GM10248 (cell line): ENCODE data around the gene ZNF605.
"Not testable (repeated sequence)": the region's sequence is repeated elsewhere in the genome, so short reads cannot be mapped to it uniquely, and the experiment has no call there.

Source experiments
- CTCF ChIA-PET: fragments of 300-600 bp; sonication (Branson Sonifier 250); formaldehyde crosslinking; extraction: SDS; loops from one replicate; lab custom pipeline; 2021; ENCODE audit warnings: antibody characterized with exemption; lab: Yijun Ruan, JAX
- POLR2A ChIA-PET: fragments of 350-650 bp; sonication (Branson Sonifier 250); formaldehyde crosslinking; extraction: SDS; loops from one replicate; lab custom pipeline; 2020; ENCODE audit warnings: antibody characterized with exemption; lab: Yijun Ruan, JAX
- DNase-seq: peaks from one replicate; pipeline ENCODE4 v3.0.0; 2012; ENCODE audit errors: extremely low spot score
- CTCF ChIP-seq: IDR thresholded peaks from 2 replicates; pipeline ENCODE4 v1.5.1; 2012; ENCODE audit warnings: mild to moderate bottlenecking, low read depth; ENCODE audit errors: extremely low read depth, missing control alignments, control extremely low read depth

Gene ZNF605

GRCh38 chr12:132948146-132949066 lies 7.7 kb downstream of the ZNF605 start:
- no peak for TF ChIP-seq CTCF
- CTCF ChIA-PET: no interaction called here

GRCh38 chr12:132946246-132946820 lies 9.8 kb downstream of the ZNF605 start:
- no peak for TF ChIP-seq CTCF
- DNase-seq: no peak
- POLR2A ChIA-PET: no interaction called here

More at GRCh38 chr12:132948146-132949066, 7.7 kb downstream of the ZNF605 start:
- no peak for DNase-seq
- POLR2A ChIA-PET: no interaction called here

GRCh38 chr12:132945806-132946205 lies 10.3 kb downstream of the ZNF605 start:
- ChIA-PET CTCF (interaction anchor here (1.8 kb wide), 1 partner anchor 11 kb away, joined by 7 read pairs; the partner anchor contains the start of gene ZNF605), POLR2A (no interaction called here)
- TF ChIP-seq CTCF: no peak
- DNase-seq: no peak

More at GRCh38 chr12:132946246-132946820, 9.8 kb downstream of the ZNF605 start:
- CTCF ChIA-PET: interaction anchor here (1.8 kb wide), 1 partner anchor 10 kb away, joined by 7 read pairs; the partner anchor contains the start of gene ZNF605

- no peak for TF ChIP-seq CTCF
- ChIA-PET POLR2A (no interaction called here), CTCF (no interaction called here)
- no peak for DNase-seq
Measured at GRCh38 chr12:132942611-132943010, 13.5 kb downstream of the ZNF605 start.

- TF ChIP-seq CTCF: no peak
- CTCF ChIA-PET: no interaction called here
- DNase-seq: no peak
- POLR2A ChIA-PET: no interaction called here
Measured at GRCh38 chr12:132941336-132941954, 14.7 kb downstream of the ZNF605 start.

- CTCF ChIA-PET: no interaction called here
- POLR2A ChIA-PET: no interaction called here
- no peak for TF ChIP-seq CTCF
- DNase-seq: no peak
Measured at GRCh38 chr12:132940071-132940719, 15.9 kb downstream of the ZNF605 start.

- DNase-seq, POLR2A ChIA-PET, CTCF ChIA-PET: not testable (repeated sequence)
Measured at GRCh38 chr12:132938807-132939206, 17.3 kb downstream of the ZNF605 start.
